Activated CD8-positive, alpha-beta T cell treated with anti-CD3 and anti-CD28 coated beads for 36 hours (primary cell): Measurements from ENCODE around the gene RASIP1. TPM values are rescaled to one million over a fixed set of nuclear protein-coding genes. Genes with fewer than 3 reads are reported as not detected.

Experiments
- ATAC-seq: fragments of 200-7000 bp; cut with Tn5 transposase; one replicate; pipeline ENCODE4 v1.10.0; 2021; ENCODE audit warnings: mild to moderate bottlenecking, moderate library complexity
- CTCF ChIA-PET: fragments of 350-600 bp; sonication (Branson Sonifier 250); formaldehyde crosslinking; loops from one replicate; lab custom pipeline; 2021; ENCODE audit warnings: antibody characterized with exemption; lab: Charles Lee
- POLR2A ChIA-PET: fragments of 350-600 bp; sonication (Branson Sonifier 250); formaldehyde crosslinking; loops from one replicate; lab custom pipeline; 2021; ENCODE audit warnings: antibody characterized with exemption; lab: Charles Lee
- DNase-seq: peaks from one replicate; pipeline ENCODE4 v3.0.0-alpha.2; 2020
- H3K27ac Mint-ChIP-seq: one replicate; pipeline ENCODE4 v1.8.0; 2021; ENCODE audit warnings: mild to moderate bottlenecking, mixed read lengths
- H3K27me3 Mint-ChIP-seq: one replicate; pipeline ENCODE4 v1.8.0; 2021; ENCODE audit warnings: mixed read lengths
- H3K36me3 Mint-ChIP-seq: one replicate; pipeline ENCODE4 v1.8.0; 2021; ENCODE audit warnings: low read depth, mixed read lengths
- H3K4me1 Mint-ChIP-seq: one replicate; pipeline ENCODE4 v1.8.0; 2021; ENCODE audit warnings: low read depth, mixed read lengths
- H3K4me3 Mint-ChIP-seq: one replicate; pipeline ENCODE4 v1.8.0; 2021; ENCODE audit warnings: mild to moderate bottlenecking, moderate library complexity, mixed read lengths
- H3K9me3 Mint-ChIP-seq: one replicate; pipeline ENCODE4 v1.8.0; 2021; ENCODE audit warnings: mixed read lengths
- CTCF ChIP-seq: fragments of 200-600 bp; IDR thresholded peaks from one replicate; pipeline ENCODE4 v1.8.0; 2022; ENCODE audit warnings: antibody characterized with exemption, mild to moderate bottlenecking
- intact Hi-C: fragments of 100-400 bp; cut with micrococcal nuclease; formaldehyde crosslinking; loops from one replicate; pipeline ENCODE4 v1.10.0; 2022
- total RNA-seq, 2 experiments: library from RNA; stranded (reverse); gene quantifications; one replicate each; pipeline ENCODE4 v1.2.3, GENCODE V29; 2021

The RASIP1 gene
- total RNA-seq, 2 experiments from 2014 or later = 0.72 to 1.2 TPM

- Mint-ChIP-seq H3K36me3 (peaks cover 2% of the 10 kb centered on the region), H3K4me3 (no peak overlapping the region), H3K27ac (no peak overlapping the region), H3K9me3 (peaks cover 4% of the 10 kb centered on the region), H3K27me3 (no peaks in the 10 kb centered on the region), H3K4me1 (peaks cover 3% of the 10 kb centered on the region)
- DNase-seq (no peak), ATAC-seq (no peak)
- ChIA-PET POLR2A (no interaction called here), CTCF (no interaction called here)
- intact Hi-C loops = no loop called here
- TF ChIP-seq CTCF = no peak
Measured at GRCh38 chr19:48670699-48671445, 69.5 kb downstream of the RASIP1 start.

Other genes with a start within 250 kb of the RASIP1 start
- 1 to 10 TPM; 3.4 to 4.0 TPM for gene LMTK3, start 228.8 kb downstream of the RASIP1 start, total RNA-seq
- gene SULT2B1, start 188.4 kb downstream of the RASIP1 start, total RNA-seq = not detected
- not detected for gene SPACA4, start 133.9 kb downstream of the RASIP1 start, total RNA-seq
- gene FAM83E, start 125.5 kb downstream of the RASIP1 start, total RNA-seq = 1 to 10 TPM; 3.8 to 4.7 TPM
- 1,000 to 10,000 TPM; 2,304 to 2,324 TPM for gene RPL18, start 121.4 kb downstream of the RASIP1 start, total RNA-seq
- 10 to 100 TPM; 22.3 to 22.9 TPM for gene SPHK2, start 121.1 kb downstream of the RASIP1 start, total RNA-seq
- gene DBP, start 103.2 kb downstream of the RASIP1 start, total RNA-seq = 10 to 100 TPM; 10.8 to 13.1 TPM
- gene CA11, start 94.4 kb downstream of the RASIP1 start, total RNA-seq = 10 to 100 TPM; 11.1 to 13.0 TPM
- gene NTN5, start 67.6 kb downstream of the RASIP1 start, total RNA-seq = under 1 TPM; 0.16 to 0.83 TPM
- gene FUT2, start 44.6 kb downstream of the RASIP1 start, total RNA-seq = not detected
- 1 to 10 TPM in 1 of 2 experiments, under 1 TPM in 1; 0.56 to 1.0 TPM for gene MAMSTR, start 20.9 kb downstream of the RASIP1 start, total RNA-seq
- not detected for gene IZUMO1, start 6.3 kb upstream of the RASIP1 start, total RNA-seq
- under 1 TPM; 0.09 to 0.11 TPM for gene FUT1, start 12.0 kb upstream of the RASIP1 start, total RNA-seq
- not detected for gene FGF21, start 14.9 kb upstream of the RASIP1 start, total RNA-seq
- 10 to 100 TPM; 59.5 to 63.3 TPM for gene BCAT2, start 70.4 kb upstream of the RASIP1 start, total RNA-seq
- under 1 TPM; 0.47 to 0.56 TPM for gene HSD17B14, start 95.9 kb upstream of the RASIP1 start, total RNA-seq
- 1 to 10 TPM; 9.4 to 9.7 TPM for gene PLEKHA4, start 128.0 kb upstream of the RASIP1 start, total RNA-seq
- gene PPP1R15A, start 131.8 kb upstream of the RASIP1 start, total RNA-seq = 10 to 100 TPM; 77.8 to 81.2 TPM
- under 1 TPM; 0.68 to 0.85 TPM for gene TULP2, start 158.1 kb upstream of the RASIP1 start, total RNA-seq
- gene NUCB1, start 159.7 kb upstream of the RASIP1 start, total RNA-seq = 100 to 1,000 TPM; 102 to 114 TPM
- 1 to 10 TPM; 1.4 to 2.8 TPM for gene DHDH, start 193.1 kb upstream of the RASIP1 start, total RNA-seq
- 100 to 1,000 TPM; 182 to 189 TPM for gene BAX, start 214.3 kb upstream of the RASIP1 start, total RNA-seq
- gene FTL, start 224.7 kb upstream of the RASIP1 start, total RNA-seq = 1,000 to 10,000 TPM; 1,296 to 1,324 TPM